ENCODE data around the gene GPR135.
"Not testable (repeated sequence)": the region's sequence is repeated elsewhere in the genome, so short reads cannot be mapped to it uniquely, and the experiment has no call there.

Gene GPR135

GRCh38 chr14:59464486-59465315 is 479 bp downstream of the GPR135 start:
- DNase-seq: no peak

DNA sequence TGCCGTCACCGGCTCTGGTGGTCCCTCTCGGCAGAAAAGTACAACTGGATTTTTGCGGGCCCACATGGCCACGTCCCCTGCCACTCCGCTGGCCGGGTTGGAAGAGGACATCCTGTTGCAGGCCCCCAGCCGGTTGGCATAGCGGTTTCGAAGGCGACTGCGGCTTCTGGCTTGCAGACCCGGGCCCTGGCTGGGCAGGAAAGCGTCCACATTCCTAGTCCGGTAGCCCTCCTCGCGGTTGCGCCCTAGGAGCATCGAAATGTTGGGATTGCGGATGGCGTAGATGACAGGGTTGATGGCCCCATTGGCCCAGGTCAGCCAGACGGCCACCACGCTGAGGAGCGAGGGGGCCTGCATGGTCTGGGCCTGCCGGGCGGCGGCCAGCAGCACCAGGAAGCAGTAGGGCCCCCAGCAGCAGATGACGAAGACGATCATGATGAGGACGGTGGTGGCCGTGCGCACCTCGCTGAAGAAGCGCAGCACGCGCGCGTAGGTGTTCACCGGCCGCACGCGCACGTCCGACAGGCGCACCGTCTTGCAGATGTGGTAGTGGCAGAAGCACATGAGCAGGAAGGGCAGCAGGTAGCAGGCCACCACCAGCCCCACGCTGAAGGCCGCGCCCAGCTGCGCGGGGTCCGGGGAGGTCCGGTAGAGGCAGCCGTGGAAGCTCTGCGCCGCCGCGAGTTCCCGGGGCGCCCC is 1.2 kb downstream of the GPR135 start:
- DNase-seq: no peak

DNA sequence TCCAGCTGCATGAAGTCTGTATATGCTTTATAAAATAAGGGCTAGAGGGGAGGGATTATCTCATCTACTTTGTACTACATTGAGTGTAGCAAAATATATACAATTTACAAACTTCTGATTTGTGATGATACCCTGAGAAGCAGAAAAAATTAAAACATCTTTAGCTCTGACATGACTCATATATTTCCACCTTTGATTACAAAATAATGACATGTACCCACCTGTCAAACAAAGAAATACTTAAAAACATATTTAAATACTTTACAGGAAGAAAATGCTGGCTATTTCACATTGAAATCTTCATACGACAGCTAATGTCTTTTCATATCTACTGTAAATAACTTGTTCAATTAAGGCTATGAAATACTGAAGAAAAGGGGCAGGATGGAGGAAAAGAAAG is 3.3 kb downstream of the GPR135 start:
- no peak for DNase-seq

- no peak for DNase-seq
Observed at GRCh38 chr14:59460378-59460777, 4.8 kb downstream of the GPR135 start.

GRCh38 chr14:59458486-59458885 is 6.7 kb downstream of the GPR135 start:
- no peak for DNase-seq

GRCh38 chr14:59455411-59455810 is 9.8 kb downstream of the GPR135 start:
- no peak for DNase-seq

GRCh38 chr14:59454139-59454538 is 11.0 kb downstream of the GPR135 start:
- no peak for DNase-seq

- DNase-seq: no peak
Observed at GRCh38 chr14:59451849-59452248, 13.3 kb downstream of the GPR135 start.

DNA sequence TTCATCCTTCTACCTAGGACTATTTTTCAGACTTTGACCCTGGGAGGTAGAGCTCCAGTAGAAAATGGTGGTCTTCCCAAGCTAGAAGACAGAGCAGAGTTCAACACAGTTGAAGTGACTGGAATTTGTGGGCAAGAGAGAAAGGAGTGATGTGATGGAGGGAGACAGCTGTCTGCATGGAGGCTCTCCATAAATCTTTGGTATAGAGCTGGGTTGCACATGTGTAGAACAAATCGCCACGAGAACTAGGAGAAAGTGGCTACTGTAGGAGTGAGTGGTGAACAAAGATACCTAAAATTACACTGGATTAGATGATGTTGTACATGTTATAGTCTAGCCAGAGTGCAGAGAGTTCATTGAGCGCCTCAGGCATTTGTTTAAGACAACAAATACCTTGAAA is 14.5 kb downstream of the GPR135 start:
- no peak for DNase-seq

DNA sequence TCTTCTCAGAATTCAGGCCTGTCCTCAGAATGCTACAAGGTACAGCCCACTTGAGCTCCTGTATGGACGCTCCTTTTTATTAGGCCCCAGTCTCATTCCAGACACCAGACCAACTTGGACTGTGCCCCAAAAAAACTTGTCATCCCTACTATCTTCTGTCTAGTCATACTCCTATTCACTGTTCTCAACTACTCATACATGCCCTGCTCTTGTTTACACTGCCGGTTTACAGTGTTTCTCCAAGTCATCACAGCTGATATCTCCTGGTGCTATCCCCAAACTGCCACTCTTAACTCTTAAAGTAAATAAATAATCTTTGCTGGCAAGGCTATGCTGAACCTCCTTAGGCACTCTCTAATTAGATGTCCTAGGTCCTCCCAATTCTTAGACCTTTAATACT is 16.5 kb downstream of the GPR135 start:
- not testable (repeated sequence) for DNase-seq

GRCh38 chr14:59439256-59439965 is 25.8 kb downstream of the GPR135 start:
- no peak for DNase-seq

DNA sequence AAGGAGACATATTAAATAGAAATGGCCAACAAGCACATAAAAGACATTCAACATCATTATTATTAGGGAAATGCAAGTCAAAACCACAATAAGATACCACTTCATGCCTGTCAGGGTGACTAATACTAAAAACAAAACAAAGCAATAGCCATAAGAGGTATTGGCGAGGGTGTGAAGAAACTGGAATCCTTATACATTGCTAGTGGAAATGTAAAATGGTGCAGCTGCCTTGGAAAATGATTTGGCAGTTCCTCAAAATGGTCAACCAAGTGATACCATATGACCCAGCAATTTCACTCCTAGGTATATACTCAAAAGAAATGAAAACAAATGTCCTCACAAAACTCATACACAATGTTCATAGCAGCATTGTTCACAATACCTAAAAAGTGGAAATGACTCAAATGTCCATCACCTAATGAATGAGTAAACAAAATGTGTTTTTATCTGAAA is 27.0 kb downstream of the GPR135 start:
- DNase-seq: no peak

- no peak for DNase-seq
Observed at GRCh38 chr14:59435987-59436386, 29.2 kb downstream of the GPR135 start.

DNA sequence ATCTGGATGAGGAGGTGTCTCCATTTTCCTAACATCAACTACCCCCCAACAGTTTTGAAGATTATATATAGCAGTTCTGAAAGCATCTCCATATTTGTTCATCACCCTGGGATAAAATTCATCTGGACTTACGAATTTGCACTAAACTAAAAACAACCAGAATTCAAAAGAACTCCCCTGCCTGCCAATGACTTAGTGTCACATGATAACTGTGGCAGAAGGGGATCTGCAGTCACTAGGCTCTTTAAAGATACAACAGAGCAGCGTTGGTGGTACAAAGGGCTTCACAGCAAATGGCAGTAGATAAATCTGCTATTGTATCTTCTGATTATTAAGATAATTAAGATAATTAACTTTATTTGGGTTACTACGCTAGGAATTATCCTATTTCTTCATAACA is 30.1 kb downstream of the GPR135 start:
- no peak for DNase-seq

- DNase-seq: no peak
Observed at GRCh38 chr14:59429790-59430189, 35.4 kb downstream of the GPR135 start.

DNA sequence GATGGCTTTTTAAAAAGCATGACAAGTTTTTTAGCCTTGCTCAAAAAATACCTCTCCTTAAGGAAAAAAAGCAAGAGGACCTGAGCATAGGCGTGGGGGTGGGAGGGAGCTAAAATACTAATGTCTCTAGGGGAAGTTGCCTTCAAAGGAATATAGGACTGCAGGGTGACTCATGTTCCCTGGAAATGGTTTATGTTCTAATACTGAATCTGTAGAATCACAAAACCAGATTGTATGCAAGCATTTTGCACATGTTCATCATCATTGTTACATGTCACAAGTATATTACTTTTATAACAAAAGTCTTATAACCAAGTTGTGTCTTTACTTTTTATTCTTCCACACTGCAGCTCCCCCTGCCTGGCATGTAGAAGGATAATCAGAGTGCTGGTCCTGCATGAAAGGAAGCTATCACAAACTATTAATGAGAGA is 36.6 kb downstream of the GPR135 start:
- no peak for DNase-seq

- no peak for DNase-seq
Observed at GRCh38 chr14:59427653-59428580, 37.3 kb downstream of the GPR135 start.

- no peak for DNase-seq
Observed at GRCh38 chr14:59425322-59425935, 39.8 kb downstream of the GPR135 start.

- DNase-seq: no peak
Observed at GRCh38 chr14:59424341-59425071, 40.7 kb downstream of the GPR135 start.

DNA sequence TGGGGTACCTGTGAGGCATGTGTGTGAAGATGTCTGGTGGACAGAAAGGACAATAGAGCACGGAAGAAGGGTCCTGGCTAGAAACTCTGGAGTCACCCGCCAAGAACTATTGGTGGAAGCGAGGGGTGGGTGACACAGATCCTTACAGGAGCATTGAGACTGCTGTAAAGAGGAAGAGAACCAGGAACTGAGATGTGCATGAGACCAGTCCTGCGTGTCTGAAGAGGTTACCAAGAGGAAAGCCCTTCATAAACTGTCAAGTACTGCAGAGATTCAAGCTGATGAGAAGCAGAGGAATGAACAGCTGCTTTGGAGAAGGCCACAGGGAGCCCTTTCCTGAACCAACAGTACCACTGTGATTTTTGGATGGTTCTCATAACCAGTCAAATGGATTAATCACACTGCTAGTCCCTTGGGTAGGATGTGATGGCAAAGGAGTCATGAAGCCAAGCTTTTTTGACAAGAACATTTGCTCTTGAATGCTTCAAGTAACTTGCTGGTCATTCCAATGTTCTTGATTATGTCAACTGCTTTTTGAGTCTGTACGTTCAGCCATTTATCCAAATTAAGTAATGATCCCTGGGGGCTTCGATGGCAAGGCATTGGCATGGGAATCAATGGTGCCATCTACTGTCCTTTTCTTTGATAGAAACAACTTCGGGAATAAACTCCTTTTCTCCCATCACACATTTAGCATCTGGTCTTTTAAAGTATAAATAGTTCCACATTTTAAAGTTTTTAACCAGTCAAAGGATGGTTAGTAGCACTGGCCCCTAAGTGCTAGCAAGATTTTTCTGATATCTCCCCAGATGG is 42.9 kb downstream of the GPR135 start:
- no peak for DNase-seq

Data from RPMI8226 (cell line).